K562 (cell line): ENCODE results near the gene SNX10. TPM values are rescaled to one million over a fixed set of nuclear protein-coding genes. Genes with fewer than 3 reads are reported as not detected.

Experiments
- ASH1L ChIP-seq: fragments of 450-650 bp; IDR thresholded peaks from 2 replicates; pipeline ENCODE4 v1.6.1; 2018; ENCODE audit warnings: borderline replicate concordance, mild to moderate bottlenecking, low read depth; ENCODE audit not compliant: partially characterized antibody
- BACH1 ChIP-seq: fragments of 200-800 bp; sonication (Bioruptor generic); IDR thresholded peaks from 2 replicates; pipeline ENCODE4 v1.6.1; 2016; ENCODE audit warnings: missing genetic modification characterization, missing compliant biosample characterization
- CREB3 ChIP-seq: fragments of 450-650 bp; conservative IDR thresholded peaks from 2 replicates; pipeline ENCODE4 v1.6.1; 2016; ENCODE audit warnings: missing genetic modification characterization, low read depth, mild to moderate bottlenecking, missing compliant biosample characterization, moderate library complexity
- ETV5 ChIP-seq: sonication (generic); formaldehyde crosslinking; IDR thresholded peaks from 2 replicates; pipeline ENCODE4 v1.4.0; 2020; ENCODE audit warnings: low read depth, mild to moderate bottlenecking, missing genetic modification reagents
- ETV6 ChIP-seq, 3 experiments: fragments of 150-350 bp in 1 of 3; sonication (generic) in 1 of 3; formaldehyde crosslinking in 1 of 3; IDR thresholded peaks; 2 replicates each; pipeline versions ENCODE4 v1.6.1 to v1.8.0; 2014 to 2022; ENCODE audit warnings: borderline replicate concordance in 2 of 3, low read depth in 2 of 3, antibody characterized with exemption in 1 of 3, low read length in 1 of 3, mild to moderate bottlenecking in 1 of 3, missing genetic modification reagents in 1 of 3
- HCFC1 ChIP-seq: IDR thresholded peaks from 2 replicates; pipeline ENCODE4 v1.6.1; 2012; ENCODE audit warnings: low read depth, low read length, improper control_type of control experiment
- HES1 ChIP-seq: fragments of 450-650 bp; IDR thresholded peaks from 2 replicates; pipeline ENCODE4 v1.6.1; 2016; ENCODE audit warnings: low read depth, mild to moderate bottlenecking, moderate library complexity
- HMBOX1 ChIP-seq: sonication (generic); IDR thresholded peaks from 2 replicates; pipeline ENCODE4 v1.6.1; 2016
- IFI16 ChIP-seq: fragments of 250-450 bp; sonication (Bioruptor Pico); IDR thresholded peaks from 2 replicates; pipeline ENCODE4 v2.1.2; 2022; ENCODE audit warnings: mild to moderate bottlenecking, inconsistent platforms
- MAFF ChIP-seq: IDR thresholded peaks from 2 replicates; pipeline ENCODE4 v1.6.1; 2012; ENCODE audit warnings: low read length, improper control_type of control experiment
- MCM7 ChIP-seq, 2 experiments: fragments of 450-650 bp; IDR thresholded peaks; 2 replicates each; pipeline ENCODE4 v1.6.1; 2016 to 2018
- MECOM ChIP-seq: fragments of 250-450 bp; sonication (Bioruptor Pico); IDR thresholded peaks from 2 replicates; pipeline ENCODE4 v1.8.0; 2022; ENCODE audit warnings: inconsistent platforms
- NFE2 ChIP-seq: IDR thresholded peaks from 2 replicates; pipeline ENCODE4 v1.6.1; 2014; ENCODE audit warnings: antibody characterized with exemption, low read depth
- POLR2A ChIP-seq: fragments of 450-650 bp; conservative IDR thresholded peaks from 2 replicates; pipeline ENCODE4 v1.6.1; 2016
- SMAD1 ChIP-seq: fragments of 150-350 bp; IDR thresholded peaks from 2 replicates; pipeline ENCODE4 v1.6.1; 2014; ENCODE audit warnings: low read length, low read depth; ENCODE audit not compliant: partially characterized antibody
- TGIF2 ChIP-seq: sonication (generic); formaldehyde crosslinking; IDR thresholded peaks from 2 replicates; pipeline ENCODE4 v1.8.1; 2022; ENCODE audit warnings: mild to moderate bottlenecking, missing genetic modification reagents, moderate library complexity
- ZBTB5 ChIP-seq: fragments of 450-650 bp; IDR thresholded peaks from 2 replicates; pipeline ENCODE4 v1.6.1; 2017; ENCODE audit warnings: antibody characterized with exemption
- ZNF518B ChIP-seq: fragments of 250-450 bp; sonication (Bioruptor Pico); IDR thresholded peaks from 2 replicates; pipeline ENCODE4 v1.5.0; 2021; ENCODE audit warnings: mild to moderate bottlenecking, moderate library complexity
- polyA plus RNA-seq, 8 experiments: library from polyadenylated mRNA; depleted of rRNA in 4 of 8; stranded (reverse) in 5 of 8; unstranded in 3 of 8; fragments of >200 nt; fragmentation: Nextera tagmentation in 2 of 8; fragmentation: Illumina TruSeq in 1 of 8; extraction: Ambion mirVana in 2 of 8; extraction: Trizol in 1 of 8; gene quantifications; 2 replicates each; pipeline versions ENCODE4 v1.2.1 to v1.2.3, GENCODE V29; 2011 to 2014; ENCODE audit warnings: inconsistent platforms in 1 of 8, missing spikeins in 1 of 8
- total RNA-seq, 7 experiments: library from RNA; depleted of rRNA in 6 of 7; stranded (reverse); fragments of >200 nt in 6 of 7; fragmentation: Illumina TruSeq in 2 of 7; extraction: Trizol in 2 of 7; gene quantifications; 2 replicates each; pipeline versions ENCODE4 v1.2.1 to v1.2.3, GENCODE V29; 2011 to 2021; ENCODE audit warnings: low replicate concordance in 1 of 7

The SNX10 gene
- total and polyA plus RNA-seq, 9 of the 15 experiments (the other 6 are each of a cell fraction or from before 2014, with no cell fraction given) = 6.9 to 16.5 (median 11.5) TPM

GRCh38 chr7:26417911-26418413, 126.3 kb downstream of the SNX10 start (continued):
- TF ChIP-seq ZNF518B (CRISPR knock-in tag) = no peak
- peak; percentile 91 for TF ChIP-seq ETV5
- no peak for TF ChIP-seq NFE2
- TF ChIP-seq BACH1 (tag) = peak; percentile 32; the same call in 1 of the 2 replicates
- no peak for TF ChIP-seq HCFC1
- no peak for TF ChIP-seq ETV6 (IDR thresholded peaks at IDR 0.05; ENCODE audit: borderline replicate concordance in 1 of 2, low read depth in 2 of 2, low read length in 1 of 2)
- TF ChIP-seq ETV6 (CRISPR knock-in tag; IDR thresholded peaks at IDR 0.05; ENCODE audit: borderline replicate concordance) = no peak
- TF ChIP-seq SMAD1 = no peak
- TF ChIP-seq MECOM (CRISPR knock-in tag) = 0 out of 2 replicates have a peak, but pooled peaks have one; percentile 33
- TF ChIP-seq HMBOX1 = no peak
- peak; percentile 73 for TF ChIP-seq POLR2A
- TF ChIP-seq MAFF = no peak
- TF ChIP-seq IFI16 (CRISPR knock-in tag) = no peak
- no peak for TF ChIP-seq CREB3
- no peak for TF ChIP-seq TGIF2 (CRISPR knock-in tag)
- TF ChIP-seq MCM7 (IDR thresholded peaks at IDR 0.05) = no peak
- TF ChIP-seq ZBTB5 = no peak
- no peak for TF ChIP-seq HES1
- peak; percentile 17 for TF ChIP-seq ASH1L
